Measurements from ENCODE around the gene IP6K3.

The IP6K3 gene

DNA sequence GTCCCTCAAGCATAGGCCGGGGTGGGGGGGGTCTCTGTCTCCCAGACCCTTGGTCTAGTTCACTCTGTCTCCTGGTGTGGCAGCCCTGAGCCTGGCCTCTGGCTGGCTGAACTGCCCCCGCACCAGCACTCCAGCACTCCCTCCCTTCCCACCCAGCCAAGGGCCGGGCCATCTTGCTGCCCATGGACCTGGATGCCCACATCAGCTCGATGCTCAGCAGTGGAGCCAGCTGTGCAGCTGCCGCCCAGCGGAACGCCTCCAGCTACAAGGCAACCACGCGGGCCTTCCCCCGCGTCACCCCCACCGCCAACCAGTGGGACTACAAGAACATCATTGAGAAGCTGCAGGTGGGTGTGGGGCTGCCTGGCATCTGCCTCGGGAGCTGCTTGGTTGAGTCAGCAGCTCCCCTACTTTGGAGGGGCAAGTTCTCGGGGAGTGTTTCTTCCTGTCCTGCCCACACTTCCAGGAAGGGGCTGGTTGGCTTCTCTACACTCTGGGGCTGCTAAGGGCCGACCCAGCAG is 63.6 kb downstream of the IP6K3 start:
- TF ChIP-seq, protein P1, sequence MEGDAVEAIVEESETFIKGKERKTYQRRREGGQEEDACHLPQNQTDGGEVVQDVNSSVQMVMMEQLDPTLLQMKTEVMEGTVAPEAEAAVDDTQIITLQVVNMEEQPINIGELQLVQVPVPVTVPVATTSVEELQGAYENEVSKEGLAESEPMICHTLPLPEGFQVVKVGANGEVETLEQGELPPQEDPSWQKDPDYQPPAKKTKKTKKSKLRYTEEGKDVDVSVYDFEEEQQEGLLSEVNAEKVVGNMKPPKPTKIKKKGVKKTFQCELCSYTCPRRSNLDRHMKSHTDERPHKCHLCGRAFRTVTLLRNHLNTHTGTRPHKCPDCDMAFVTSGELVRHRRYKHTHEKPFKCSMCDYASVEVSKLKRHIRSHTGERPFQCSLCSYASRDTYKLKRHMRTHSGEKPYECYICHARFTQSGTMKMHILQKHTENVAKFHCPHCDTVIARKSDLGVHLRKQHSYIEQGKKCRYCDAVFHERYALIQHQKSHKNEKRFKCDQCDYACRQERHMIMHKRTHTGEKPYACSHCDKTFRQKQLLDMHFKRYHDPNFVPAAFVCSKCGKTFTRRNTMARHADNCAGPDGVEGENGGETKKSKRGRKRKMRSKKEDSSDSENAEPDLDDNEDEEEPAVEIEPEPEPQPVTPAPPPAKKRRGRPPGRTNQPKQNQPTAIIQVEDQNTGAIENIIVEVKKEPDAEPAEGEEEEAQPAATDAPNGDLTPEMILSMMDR (IDR thresholded peaks at IDR 0.05; ENCODE audit: borderline replicate concordance, insufficient read depth, low read depth, low read length): no peak
- no peak overlapping the region for H3K4me3 ChIP-seq (ENCODE audit: low read depth, low read length)

DNA sequence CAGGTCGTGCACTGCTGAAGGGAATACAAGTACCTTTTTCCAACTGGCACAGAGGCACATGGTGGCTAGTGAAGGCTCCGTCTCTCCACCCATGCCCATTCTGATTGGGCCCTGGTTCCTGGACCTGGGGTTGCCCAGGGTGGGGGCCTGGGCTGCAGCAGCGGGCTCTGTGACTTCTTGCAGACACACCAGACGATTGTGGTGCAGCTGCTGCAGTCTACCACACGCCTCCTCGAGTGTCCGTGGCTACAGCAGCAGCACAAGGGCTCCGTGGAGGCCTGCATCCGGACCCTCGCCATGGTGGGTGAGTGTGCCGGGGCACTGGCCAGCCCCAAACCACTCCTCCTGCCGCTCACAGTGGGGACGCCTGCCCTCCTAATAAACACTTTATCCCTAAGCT is 64.4 kb downstream of the IP6K3 start:
- H3K4me3 ChIP-seq (ENCODE audit: low read depth, low read length): no peak overlapping the region
- TF ChIP-seq, protein P1 (IDR thresholded peaks at IDR 0.05; ENCODE audit: borderline replicate concordance, insufficient read depth, low read depth, low read length): no peak

DNA sequence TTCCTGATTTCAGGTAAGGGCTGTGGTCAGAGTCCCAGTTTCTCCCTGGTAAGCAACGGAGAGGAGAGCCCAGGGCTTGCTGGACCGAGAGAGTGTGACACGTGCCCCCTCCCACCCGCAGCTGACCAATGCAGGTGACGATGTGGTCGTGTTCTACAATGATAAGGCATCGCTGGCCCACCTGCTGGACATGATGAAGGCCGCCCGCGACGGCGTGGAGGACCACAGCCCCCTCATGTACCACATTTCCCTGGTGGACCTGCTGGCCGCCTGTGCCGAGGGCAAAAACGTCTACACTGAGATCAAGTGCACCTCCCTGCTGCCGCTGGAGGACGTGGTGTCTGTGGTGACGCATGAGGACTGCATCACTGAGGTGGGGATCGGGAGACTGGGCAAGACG is 66.9 kb downstream of the IP6K3 start:
- H3K4me3 ChIP-seq (ENCODE audit: low read depth, low read length): no peak overlapping the region
- TF ChIP-seq, protein P1 (IDR thresholded peaks at IDR 0.05; ENCODE audit: borderline replicate concordance, insufficient read depth, low read depth, low read length): no peak

DNA sequence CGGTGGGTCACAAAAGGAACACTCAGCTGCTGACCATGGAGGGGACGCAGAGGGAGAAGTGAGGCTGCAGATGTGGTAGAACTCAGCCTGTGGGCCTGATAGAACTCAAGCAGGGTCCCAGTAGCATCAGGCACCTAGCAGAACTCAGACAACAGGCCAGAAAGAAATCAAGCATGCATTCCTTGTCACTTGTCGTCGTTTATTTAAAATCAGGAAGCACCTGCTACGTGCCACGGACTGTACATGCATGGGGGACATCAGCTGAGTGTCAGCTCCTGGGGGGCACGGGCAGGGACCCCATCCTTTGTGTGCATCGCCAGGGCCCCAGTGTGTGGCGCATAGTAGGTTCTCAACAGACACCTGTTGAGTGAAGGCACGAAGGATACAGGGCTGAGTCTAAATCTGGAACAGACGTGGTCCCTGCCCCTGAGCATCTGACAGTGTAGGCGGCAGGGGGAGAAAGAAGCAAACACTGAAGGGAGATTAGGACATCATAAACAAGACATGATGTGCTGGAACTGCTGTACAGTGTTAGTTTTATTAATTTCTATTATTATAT is 67.7 kb downstream of the IP6K3 start:
- no peak overlapping the region for H3K4me3 ChIP-seq (ENCODE audit: low read depth, low read length)
- TF ChIP-seq, protein P1 (IDR thresholded peaks at IDR 0.05; ENCODE audit: borderline replicate concordance, insufficient read depth, low read depth, low read length): no peak

DNA sequence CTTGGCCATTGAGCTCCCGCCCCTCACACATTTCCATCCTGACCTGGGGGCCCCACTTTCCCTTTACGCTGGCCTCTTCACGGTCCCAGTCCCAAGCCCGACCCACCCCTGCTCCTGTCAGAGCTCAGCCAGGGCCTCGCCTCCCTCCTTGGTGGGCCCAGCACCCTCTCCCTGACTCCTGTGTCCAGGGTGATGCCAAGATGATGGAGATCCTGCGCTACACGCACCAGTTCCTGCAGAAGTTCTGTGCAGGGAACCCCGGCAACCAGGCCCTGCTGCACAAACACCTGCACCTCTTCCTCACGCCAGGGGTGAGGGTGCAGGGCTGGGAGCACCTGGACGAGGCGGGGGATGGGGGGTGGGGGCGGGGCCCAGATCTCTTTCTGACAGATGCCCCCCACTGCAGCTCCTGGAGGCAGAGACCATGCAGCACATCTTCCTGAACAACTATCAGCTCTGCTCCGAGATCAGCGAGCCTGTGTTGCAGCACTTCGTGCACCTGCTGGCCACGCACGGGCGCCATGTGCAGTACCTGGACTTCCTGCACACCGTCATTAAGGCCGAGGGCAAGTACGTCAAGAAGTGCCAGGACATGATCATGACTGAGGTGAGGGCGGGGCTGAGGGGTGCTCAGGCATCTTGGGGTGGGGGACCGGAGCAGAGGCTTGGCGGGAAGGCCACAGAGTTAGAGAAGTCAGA is 68.3 kb downstream of the IP6K3 start:
- no peak overlapping the region for H3K4me3 ChIP-seq (ENCODE audit: low read depth, low read length)
- TF ChIP-seq, protein P1 (IDR thresholded peaks at IDR 0.05; ENCODE audit: borderline replicate concordance, insufficient read depth, low read depth, low read length): no peak

DNA sequence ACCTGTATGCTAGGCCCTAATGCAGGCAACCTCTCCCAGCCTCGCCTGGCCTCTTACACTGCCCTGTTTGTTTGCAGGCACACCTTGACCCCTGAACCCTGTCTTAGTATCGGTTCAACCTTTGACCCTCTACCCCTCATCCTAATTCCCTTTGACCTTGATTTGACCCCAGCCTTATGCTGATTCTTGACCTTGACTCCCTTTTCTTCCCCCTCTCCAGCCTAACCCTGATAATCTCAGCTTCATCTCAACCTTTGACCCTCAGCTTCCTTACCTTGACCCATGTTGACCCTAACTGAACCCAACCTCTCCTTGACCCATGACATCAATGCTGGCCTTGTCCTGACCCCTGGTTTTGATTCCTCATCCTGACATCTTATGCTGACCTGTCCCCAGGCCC is 69.0 kb downstream of the IP6K3 start:
- TF ChIP-seq, protein P1 (IDR thresholded peaks at IDR 0.05; ENCODE audit: borderline replicate concordance, insufficient read depth, low read depth, low read length): no peak
- H3K4me3 ChIP-seq (ENCODE audit: low read depth, low read length): no peak overlapping the region

DNA sequence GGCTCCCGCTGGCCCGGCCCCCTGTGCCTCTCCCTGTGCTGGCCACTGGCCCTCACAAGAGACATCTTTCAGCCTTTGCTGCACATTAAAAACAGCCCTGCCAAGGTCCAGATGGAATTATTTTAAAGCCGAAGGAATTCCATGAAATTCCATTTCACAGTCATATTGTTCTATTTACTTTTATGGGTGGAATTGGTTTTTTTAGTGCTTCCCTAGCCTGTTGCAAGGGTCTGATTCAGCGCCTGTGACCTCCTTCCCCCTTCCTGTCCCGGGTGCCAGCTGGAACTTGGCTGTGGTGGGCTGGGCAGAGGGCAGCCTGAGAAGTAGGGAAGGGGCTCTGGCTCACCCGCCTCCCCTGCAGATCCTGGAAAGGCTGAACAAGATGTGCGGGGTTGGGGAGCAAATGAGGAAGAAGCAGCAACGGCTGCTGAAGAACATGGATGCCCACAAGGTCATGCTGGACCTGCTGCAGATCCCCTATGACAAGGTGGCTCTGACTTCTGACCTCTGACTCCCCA is 69.5 kb downstream of the IP6K3 start:
- no peak overlapping the region for H3K4me3 ChIP-seq (ENCODE audit: low read depth, low read length)
- TF ChIP-seq, protein P1 (IDR thresholded peaks at IDR 0.05; ENCODE audit: borderline replicate concordance, insufficient read depth, low read depth, low read length): no peak

Data from GM12875 (cell line).